ENCODE measurements around the gene FRY.

GRCh38 chr13:32224916-32225315, 193.3 kb downstream of the FRY start:
- TF ChIP-seq CTCF (IDR thresholded peaks at IDR 0.05) (no peak), EZH2 (IDR thresholded peaks at IDR 0.05; ENCODE audit: borderline replicate concordance, insufficient read depth, low read depth, low read length, poor library complexity, severe bottlenecking) (no peak)

Measured in B cell (primary cell).